22Rv1 (cell line): ENCODE measurements around the gene KANK3.
"Not testable (repeated sequence)": the region's sequence is repeated elsewhere in the genome, so short reads cannot be mapped to it uniquely, and the experiment has no call there.

Experiments used
- H3K27ac ChIP-seq: fragments of 450-650 bp; 2 replicates; pipeline ENCODE4 v1.5.1; 2017
- ZFX ChIP-seq: fragments of 450-650 bp; IDR thresholded peaks from 2 replicates; pipeline ENCODE4 v1.6.1; 2017; ENCODE audit warnings: antibody characterized with exemption, borderline replicate concordance
- TF ChIP-seq, protein P1 (sequence below): fragments of 450-650 bp; IDR thresholded peaks from 2 replicates; pipeline ENCODE4 v1.5.1; 2017; ENCODE audit warnings: mild to moderate bottlenecking

Gene KANK3

GRCh38 chr19:8352134-8352827 is 9.2 kb upstream of the KANK3 start:
- TF ChIP-seq ZFX, result no peak
- TF ChIP-seq, protein P1, sequence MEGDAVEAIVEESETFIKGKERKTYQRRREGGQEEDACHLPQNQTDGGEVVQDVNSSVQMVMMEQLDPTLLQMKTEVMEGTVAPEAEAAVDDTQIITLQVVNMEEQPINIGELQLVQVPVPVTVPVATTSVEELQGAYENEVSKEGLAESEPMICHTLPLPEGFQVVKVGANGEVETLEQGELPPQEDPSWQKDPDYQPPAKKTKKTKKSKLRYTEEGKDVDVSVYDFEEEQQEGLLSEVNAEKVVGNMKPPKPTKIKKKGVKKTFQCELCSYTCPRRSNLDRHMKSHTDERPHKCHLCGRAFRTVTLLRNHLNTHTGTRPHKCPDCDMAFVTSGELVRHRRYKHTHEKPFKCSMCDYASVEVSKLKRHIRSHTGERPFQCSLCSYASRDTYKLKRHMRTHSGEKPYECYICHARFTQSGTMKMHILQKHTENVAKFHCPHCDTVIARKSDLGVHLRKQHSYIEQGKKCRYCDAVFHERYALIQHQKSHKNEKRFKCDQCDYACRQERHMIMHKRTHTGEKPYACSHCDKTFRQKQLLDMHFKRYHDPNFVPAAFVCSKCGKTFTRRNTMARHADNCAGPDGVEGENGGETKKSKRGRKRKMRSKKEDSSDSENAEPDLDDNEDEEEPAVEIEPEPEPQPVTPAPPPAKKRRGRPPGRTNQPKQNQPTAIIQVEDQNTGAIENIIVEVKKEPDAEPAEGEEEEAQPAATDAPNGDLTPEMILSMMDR, result no peak
- peak overlapping the region; percentile 44 for H3K27ac ChIP-seq

DNA sequence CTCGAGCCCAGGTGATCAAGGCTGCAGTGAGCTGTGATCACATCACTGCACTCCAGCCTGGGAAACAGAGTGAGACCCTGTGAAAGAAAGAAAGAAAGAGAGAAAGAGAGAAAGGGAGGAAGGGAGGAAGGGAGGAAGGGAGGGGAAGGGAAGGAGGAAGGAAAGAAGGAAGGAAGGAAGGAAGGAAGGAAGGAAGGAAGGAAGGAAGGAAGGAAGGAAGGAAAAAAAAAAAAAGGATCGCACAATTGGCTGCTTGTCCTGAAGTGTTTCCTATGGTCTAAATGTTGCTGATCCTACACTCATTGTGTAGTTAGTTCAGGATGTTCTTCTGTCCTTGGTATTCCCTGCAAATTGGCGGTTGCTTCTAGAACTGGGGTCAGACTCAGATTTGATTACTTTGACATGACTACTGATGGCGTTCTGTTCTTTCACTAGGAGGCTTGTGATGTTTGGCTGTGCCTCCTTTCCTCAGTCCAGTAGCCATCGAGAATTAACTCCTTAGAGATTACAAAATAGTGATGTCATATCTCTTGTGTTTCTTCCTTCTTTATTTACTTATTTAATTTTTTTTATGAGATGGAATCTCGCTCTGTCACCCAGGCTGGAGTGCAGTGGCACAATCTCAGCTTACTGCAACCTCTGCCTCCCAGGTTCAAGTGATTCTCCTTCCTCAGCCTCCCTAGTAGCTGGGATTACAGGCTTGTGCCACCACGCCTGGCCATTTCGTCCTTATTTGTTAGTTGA is 6.7 kb upstream of the KANK3 start:
- H3K27ac ChIP-seq, result not testable (repeated sequence)

GRCh38 chr19:8343483-8343844 is 402 bp upstream of the KANK3 start:
- TF ChIP-seq, protein P1, result no peak
- TF ChIP-seq ZFX, result no peak
- H3K27ac ChIP-seq, result 0 out of 2 replicates have a peak overlapping the region, but pooled peaks have one; percentile 30

GRCh38 chr19:8342316-8342683 is 762 bp downstream of the KANK3 start:
- TF ChIP-seq, protein P1, result no peak
- TF ChIP-seq ZFX, result no peak
- H3K27ac ChIP-seq, result no peak overlapping the region

GRCh38 chr19:8341504-8341903 is 1.6 kb downstream of the KANK3 start:
- H3K27ac ChIP-seq, result not testable (repeated sequence)

GRCh38 chr19:8340341-8341096 is 2.5 kb downstream of the KANK3 start:
- H3K27ac ChIP-seq, result no peak overlapping the region
- no peak for TF ChIP-seq ZFX
- TF ChIP-seq, protein P1, result no peak

DNA sequence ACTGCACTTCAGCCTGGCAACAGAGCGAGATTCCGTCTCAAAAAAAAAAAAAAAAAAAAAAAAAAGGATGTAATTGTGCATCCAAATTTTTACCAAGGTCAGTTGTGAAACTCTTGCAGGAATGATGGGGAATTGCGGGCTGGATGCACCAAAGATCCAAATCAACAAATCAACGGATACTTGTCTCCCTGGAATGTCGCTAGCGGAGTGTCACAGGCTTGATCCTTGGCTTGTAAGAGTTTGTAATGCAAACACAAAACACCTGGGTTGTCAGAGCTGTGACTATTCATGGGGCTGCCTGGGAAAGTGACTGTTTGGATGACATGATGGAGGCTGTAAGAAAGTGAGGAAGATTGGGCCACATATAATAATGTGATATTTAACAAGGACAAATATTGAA is 4.2 kb downstream of the KANK3 start:
- TF ChIP-seq ZFX, result no peak
- TF ChIP-seq, protein P1, result no peak
- H3K27ac ChIP-seq, result no peak overlapping the region

- TF ChIP-seq ZFX, result no peak
- TF ChIP-seq, protein P1, result no peak
- H3K27ac ChIP-seq, result no peak overlapping the region
Measured at GRCh38 chr19:8337728-8338127, 5.3 kb downstream of the KANK3 start.
